ENCODE data around the gene IKZF4. TPM values are rescaled to one million over a fixed set of nuclear protein-coding genes. Genes with fewer than 3 reads are reported as not detected.
A peak's percentile ranks its signal among the peaks of the same experiment; 100 is the strongest.

Gene IKZF4
- total RNA-seq, 1 donor from 2014 or later = 6.9 TPM

- H3K27ac Mint-ChIP-seq (ENCODE audit: unreplicated experiment) = no peak overlapping the region
- no peaks in the 10 kb centered on the region for H3K4me1 Mint-ChIP-seq (ENCODE audit: low read depth, unreplicated experiment)
- Histone ChIP-seq H3K4me3 (ENCODE audit: insufficient read depth, low read depth, low read length) (peak overlapping the region; percentile 68), H3K27ac (ENCODE audit: low read depth, low read length) (no peak overlapping the region), H3K9me3 (ENCODE audit: insufficient read depth, low read depth, low read length) (no peaks in the 10 kb centered on the region), H3K36me3 (ENCODE audit: insufficient read depth, low read length) (no peaks in the 10 kb centered on the region), H3K4me2 (ENCODE audit: low read length) (peak overlapping the region; percentile 99), H4K20me1 (ENCODE audit: insufficient read depth, low read length) (no peaks in the 10 kb centered on the region), H2AFZ (ENCODE audit: low read depth, low read length) (peak overlapping the region; percentile 95), H3K9ac (ENCODE audit: low read length) (peak overlapping the region; percentile 68), H3K79me2 (ENCODE audit: insufficient read depth, low read length) (no peaks in the 10 kb centered on the region), H3K4me1 (ENCODE audit: insufficient read depth, low read length) (peaks cover 6% of the 10 kb centered on the region), H3K27me3 (ENCODE audit: insufficient read depth, low read length) (peaks cover 26% of the 10 kb centered on the region)
- FAIRE-seq = no peak
- H3K9me3 Mint-ChIP-seq (ENCODE audit: unreplicated experiment) = no peaks in the 10 kb centered on the region
- no peak for DNase-seq (ENCODE audit: low read depth)
- H3K27me3 Mint-ChIP-seq (ENCODE audit: low read depth, unreplicated experiment) = peaks cover 6% of the 10 kb centered on the region
- H3K4me3 Mint-ChIP-seq (ENCODE audit: unreplicated experiment) = peak overlapping the region; percentile 78
- TF ChIP-seq EZH2 (IDR thresholded peaks at IDR 0.05; ENCODE audit: insufficient read depth, low read length) = no peak
- TF ChIP-seq, protein P1, sequence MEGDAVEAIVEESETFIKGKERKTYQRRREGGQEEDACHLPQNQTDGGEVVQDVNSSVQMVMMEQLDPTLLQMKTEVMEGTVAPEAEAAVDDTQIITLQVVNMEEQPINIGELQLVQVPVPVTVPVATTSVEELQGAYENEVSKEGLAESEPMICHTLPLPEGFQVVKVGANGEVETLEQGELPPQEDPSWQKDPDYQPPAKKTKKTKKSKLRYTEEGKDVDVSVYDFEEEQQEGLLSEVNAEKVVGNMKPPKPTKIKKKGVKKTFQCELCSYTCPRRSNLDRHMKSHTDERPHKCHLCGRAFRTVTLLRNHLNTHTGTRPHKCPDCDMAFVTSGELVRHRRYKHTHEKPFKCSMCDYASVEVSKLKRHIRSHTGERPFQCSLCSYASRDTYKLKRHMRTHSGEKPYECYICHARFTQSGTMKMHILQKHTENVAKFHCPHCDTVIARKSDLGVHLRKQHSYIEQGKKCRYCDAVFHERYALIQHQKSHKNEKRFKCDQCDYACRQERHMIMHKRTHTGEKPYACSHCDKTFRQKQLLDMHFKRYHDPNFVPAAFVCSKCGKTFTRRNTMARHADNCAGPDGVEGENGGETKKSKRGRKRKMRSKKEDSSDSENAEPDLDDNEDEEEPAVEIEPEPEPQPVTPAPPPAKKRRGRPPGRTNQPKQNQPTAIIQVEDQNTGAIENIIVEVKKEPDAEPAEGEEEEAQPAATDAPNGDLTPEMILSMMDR (IDR thresholded peaks at IDR 0.05; ENCODE audit: insufficient read depth, low read depth, low read length) = no peak
- peaks cover 2% of the 10 kb centered on the region for H3K36me3 Mint-ChIP-seq (ENCODE audit: low read depth, unreplicated experiment)
Measured at GRCh38 chr12:56080556-56081138, 59.8 kb downstream of the IKZF4 start.

DNA sequence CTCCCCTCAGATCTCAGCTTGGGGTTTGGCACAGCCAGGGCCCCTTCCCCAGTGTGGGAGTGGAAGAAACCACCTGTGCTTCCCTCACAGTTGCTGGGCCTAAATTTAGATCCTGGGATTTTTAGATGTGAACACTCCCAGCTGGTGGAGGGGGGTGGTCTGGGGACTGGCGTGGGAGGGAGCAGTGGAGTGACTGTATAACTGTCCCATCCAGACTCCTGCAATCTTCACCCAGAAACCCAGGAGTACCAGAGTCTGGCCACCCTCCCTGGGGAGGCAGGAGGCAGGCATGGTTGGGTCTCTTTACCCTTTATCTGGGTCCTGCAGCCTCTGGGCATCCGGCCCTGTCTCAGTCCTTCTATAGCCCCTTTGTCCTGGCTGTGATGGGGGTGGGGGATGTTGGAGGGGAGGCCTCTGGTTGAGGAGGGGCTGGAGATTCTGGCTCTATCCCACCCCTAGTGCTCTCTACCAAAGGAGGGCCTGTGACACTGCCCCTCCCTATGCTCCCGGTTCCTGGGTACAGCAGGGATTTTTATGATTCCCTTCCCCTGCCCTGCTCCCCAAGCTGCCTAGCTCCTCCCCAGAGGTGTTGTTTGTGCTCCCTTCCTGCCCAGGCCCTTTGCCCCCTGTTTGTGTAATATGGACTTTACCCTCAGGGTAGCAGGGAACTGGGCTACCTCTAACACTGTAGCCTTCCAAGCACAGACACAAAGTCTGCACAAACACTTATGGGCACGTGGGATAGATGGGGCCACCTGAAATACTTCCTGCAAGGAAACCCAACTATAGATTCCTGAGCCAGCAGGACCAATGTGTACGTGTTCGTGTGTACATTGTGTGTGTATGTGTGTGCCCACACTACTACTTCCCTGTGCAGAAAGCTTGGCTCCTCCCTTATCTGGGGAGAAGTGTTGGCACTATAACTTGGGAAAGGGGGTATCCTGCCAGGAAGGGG lies 60.8 kb downstream of the IKZF4 start:
- DNase-seq (ENCODE audit: low read depth) = no peak
- Histone ChIP-seq H3K9me3 (ENCODE audit: insufficient read depth, low read depth, low read length) (no peaks in the 10 kb centered on the region), H3K36me3 (ENCODE audit: insufficient read depth, low read length) (no peaks in the 10 kb centered on the region), H3K4me1 (ENCODE audit: insufficient read depth, low read length) (peaks cover 6% of the 10 kb centered on the region), H3K9ac (ENCODE audit: low read length) (no peak overlapping the region), H4K20me1 (ENCODE audit: insufficient read depth, low read length) (no peaks in the 10 kb centered on the region), H3K4me3 (ENCODE audit: insufficient read depth, low read depth, low read length) (no peak overlapping the region), H2AFZ (ENCODE audit: low read depth, low read length) (no peak overlapping the region), H3K4me2 (ENCODE audit: low read length) (no peak overlapping the region), H3K27ac (ENCODE audit: low read depth, low read length) (no peak overlapping the region), H3K27me3 (ENCODE audit: insufficient read depth, low read length) (peaks cover 26% of the 10 kb centered on the region), H3K79me2 (ENCODE audit: insufficient read depth, low read length) (no peaks in the 10 kb centered on the region)
- H3K9me3 Mint-ChIP-seq (ENCODE audit: unreplicated experiment) = no peaks in the 10 kb centered on the region
- no peak for FAIRE-seq
- peaks cover 6% of the 10 kb centered on the region for H3K27me3 Mint-ChIP-seq (ENCODE audit: low read depth, unreplicated experiment)
- no peak overlapping the region for H3K27ac Mint-ChIP-seq (ENCODE audit: unreplicated experiment)
- H3K36me3 Mint-ChIP-seq (ENCODE audit: low read depth, unreplicated experiment) = peaks cover 2% of the 10 kb centered on the region
- no peak overlapping the region for H3K4me3 Mint-ChIP-seq (ENCODE audit: unreplicated experiment)
- TF ChIP-seq, protein P1 (IDR thresholded peaks at IDR 0.05; ENCODE audit: insufficient read depth, low read depth, low read length) = no peak
- TF ChIP-seq EZH2 (IDR thresholded peaks at IDR 0.05; ENCODE audit: insufficient read depth, low read length) = no peak
- H3K4me1 Mint-ChIP-seq (ENCODE audit: low read depth, unreplicated experiment) = no peaks in the 10 kb centered on the region

Measured in astrocyte (in vitro differentiated cells and primary cell).